WTC11 (cell line): ENCODE measurements around the gene CLIC5. TPM values are rescaled to one million over a fixed set of nuclear protein-coding genes. Genes with fewer than 3 reads are reported as not detected.

Experiments
- ATAC-seq: fragments of 200-7000 bp; cut with Tn5 transposase; 2 replicates; pipeline ENCODE4 v1.10.0; 2021; ENCODE audit warnings: mild to moderate bottlenecking, moderate library complexity
- CTCF ChIA-PET: fragments of 300-600 bp; sonication (Branson Sonifier 250); formaldehyde crosslinking; loops from one replicate; lab custom pipeline; 2021; ENCODE audit warnings: antibody characterized with exemption; lab: Charles Lee
- POLR2A ChIA-PET: fragments of 350-600 bp; sonication (Branson Sonifier 250); formaldehyde crosslinking; loops from one replicate; lab custom pipeline; 2021; ENCODE audit warnings: antibody characterized with exemption; lab: Charles Lee
- DNase-seq: peaks from one replicate; pipeline ENCODE4 v3.0.0; 2021; ENCODE audit warnings: low spot score
- H3K27ac Mint-ChIP-seq: 2 replicates; pipeline ENCODE4 v1.8.0; 2021; ENCODE audit warnings: mixed read lengths
- H3K27me3 Mint-ChIP-seq: 2 replicates; pipeline ENCODE4 v1.8.0; 2021; ENCODE audit warnings: low read depth, mild to moderate bottlenecking, moderate library complexity, mixed read lengths
- H3K36me3 Mint-ChIP-seq: 2 replicates; pipeline ENCODE4 v1.8.0; 2021; ENCODE audit warnings: mixed read lengths
- H3K4me1 Mint-ChIP-seq: 2 replicates; pipeline ENCODE4 v1.8.0; 2022; ENCODE audit warnings: mixed read lengths
- H3K4me3 Mint-ChIP-seq: 2 replicates; pipeline ENCODE4 v1.8.0; 2021; ENCODE audit warnings: mild to moderate bottlenecking, moderate library complexity, mixed read lengths
- H3K9me3 Mint-ChIP-seq: 2 replicates; pipeline ENCODE4 v1.8.0; 2021; ENCODE audit warnings: mixed read lengths
- CBFB ChIP-seq: sonication (generic); formaldehyde crosslinking; IDR thresholded peaks from 2 replicates; pipeline ENCODE4 v1.8.1; 2022; ENCODE audit warnings: mild to moderate bottlenecking, low read depth, missing genetic modification reagents
- CREB1 ChIP-seq: sonication (generic); formaldehyde crosslinking; IDR thresholded peaks from 2 replicates; pipeline ENCODE4 v1.8.0; 2023; ENCODE audit warnings: mild to moderate bottlenecking, missing genetic modification reagents
- FOXK1 ChIP-seq: sonication (generic); formaldehyde crosslinking; IDR thresholded peaks from 2 replicates; pipeline ENCODE4 v1.8.0; 2022; ENCODE audit warnings: mild to moderate bottlenecking, moderate library complexity, missing genetic modification reagents
- GRHL2 ChIP-seq: fragments of 250-450 bp; sonication (Bioruptor Pico); IDR thresholded peaks from 2 replicates; pipeline ENCODE4 v1.8.0; 2022; ENCODE audit warnings: mild to moderate bottlenecking, moderate library complexity; ENCODE audit not compliant: insufficient replicate concordance, severe bottlenecking
- GTF2I ChIP-seq: fragments of 250-450 bp; sonication (Bioruptor Pico); conservative IDR thresholded peaks from 2 replicates; pipeline ENCODE4 v1.4.0; 2021; ENCODE audit warnings: mild to moderate bottlenecking
- MYBL2 ChIP-seq: sonication (generic); formaldehyde crosslinking; IDR thresholded peaks from 2 replicates; pipeline ENCODE4 v1.8.1; 2023; ENCODE audit warnings: mild to moderate bottlenecking, moderate library complexity, missing genetic modification reagents
- NFATC4 ChIP-seq: fragments of 250-450 bp; sonication (Bioruptor Pico); IDR thresholded peaks from 2 replicates; pipeline ENCODE4 v1.9.0; 2021; ENCODE audit warnings: mild to moderate bottlenecking
- NFYB ChIP-seq: sonication (generic); formaldehyde crosslinking; conservative IDR thresholded peaks from 2 replicates; pipeline ENCODE4 v1.8.0; 2022; ENCODE audit warnings: low read depth, missing genetic modification reagents
- NR2C2 ChIP-seq: sonication (generic); formaldehyde crosslinking; IDR thresholded peaks from 2 replicates; pipeline ENCODE4 v1.8.0; 2022; ENCODE audit warnings: mild to moderate bottlenecking, missing genetic modification reagents
- ZNF121 ChIP-seq: sonication (generic); formaldehyde crosslinking; IDR thresholded peaks from 2 replicates; pipeline ENCODE4 v1.8.0; 2023; ENCODE audit warnings: missing genetic modification reagents
- total RNA-seq: library from RNA; stranded (reverse); gene quantifications from 3 replicates; pipeline ENCODE4 v1.2.3, GENCODE V29; 2021
- TF ChIP-seq, protein P1 (sequence below): sonication (generic); formaldehyde crosslinking; IDR thresholded peaks from 2 replicates; pipeline ENCODE4 v1.8.1; 2023; ENCODE audit warnings: mild to moderate bottlenecking, missing genetic modification reagents
- TF ChIP-seq, protein P2 (sequence below): sonication (generic); formaldehyde crosslinking; IDR thresholded peaks from 2 replicates; pipeline ENCODE4 v1.8.0; 2022; ENCODE audit warnings: missing genetic modification reagents
- TF ChIP-seq, protein P3 (sequence below): sonication (generic); formaldehyde crosslinking; IDR thresholded peaks from 2 replicates; pipeline ENCODE4 v1.8.1; 2022; ENCODE audit warnings: low read depth, mild to moderate bottlenecking, moderate library complexity, missing genetic modification reagents, borderline replicate concordance
- TF ChIP-seq, protein P4 (sequence below): sonication (generic); formaldehyde crosslinking; conservative IDR thresholded peaks from 2 replicates; pipeline ENCODE4 v1.8.1; 2022; ENCODE audit warnings: mild to moderate bottlenecking, missing genetic modification reagents
- TF ChIP-seq, protein P5 (sequence below): sonication (generic); formaldehyde crosslinking; IDR thresholded peaks from 2 replicates; pipeline ENCODE4 v1.8.0; 2022; ENCODE audit warnings: mild to moderate bottlenecking, missing genetic modification reagents
- TF ChIP-seq, protein P6 (sequence below): fragments of 250-450 bp; sonication (Bioruptor Pico); IDR thresholded peaks from 2 replicates; pipeline ENCODE4 v1.9.0; 2021; ENCODE audit warnings: mild to moderate bottlenecking, borderline replicate concordance
- TF ChIP-seq, protein P7 (sequence below): sonication (generic); formaldehyde crosslinking; IDR thresholded peaks from 2 replicates; pipeline ENCODE4 v1.8.1; 2022; ENCODE audit warnings: low read depth, missing genetic modification reagents, borderline replicate concordance
- TF ChIP-seq, protein P8 (sequence below): fragments of 250-450 bp; sonication (Bioruptor Pico); IDR thresholded peaks from 2 replicates; pipeline ENCODE4 v2.1.2; 2022; ENCODE audit warnings: mild to moderate bottlenecking, moderate library complexity
- TF ChIP-seq, protein P9 (sequence below): sonication (generic); formaldehyde crosslinking; IDR thresholded peaks from 2 replicates; pipeline ENCODE4 v1.8.1; 2023; ENCODE audit warnings: mild to moderate bottlenecking, missing genetic modification reagents, moderate library complexity

The CLIC5 gene
- total RNA-seq, 1 experiment from 2014 or later: 0.22 TPM

DNA sequence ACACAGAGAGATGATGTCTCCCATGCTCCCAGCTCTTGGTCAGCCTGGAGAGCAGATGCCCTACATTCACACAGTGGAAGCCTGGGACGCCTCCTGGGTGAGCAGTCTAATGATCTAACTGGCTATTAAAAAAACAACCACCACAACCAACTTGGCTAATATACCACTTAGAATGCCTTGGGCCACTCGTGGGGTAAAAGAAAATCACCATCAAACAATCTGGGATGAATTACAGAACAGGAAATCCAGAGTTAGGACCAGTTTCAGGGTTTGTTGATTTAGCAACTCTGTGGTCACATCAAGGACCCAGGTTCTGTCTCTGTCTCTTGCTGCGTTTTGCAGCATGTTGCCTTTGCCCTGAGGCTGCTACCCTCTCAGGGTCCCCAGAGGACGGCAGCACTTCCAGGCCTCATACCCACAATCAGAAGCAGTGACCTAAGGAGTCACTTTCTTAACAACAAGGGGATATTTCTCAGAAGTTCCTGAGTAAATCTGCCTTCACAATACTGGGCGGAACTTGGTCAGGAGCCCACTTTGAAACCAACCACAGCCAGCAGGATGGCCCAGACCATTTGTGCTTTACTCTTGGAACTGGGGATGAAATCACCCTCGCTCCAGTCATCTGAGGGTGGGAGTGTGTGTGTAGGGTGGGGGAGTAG, 118.7 kb downstream of the CLIC5 start:
- POLR2A ChIA-PET: no interaction called here
- DNase-seq (no peak), ATAC-seq (no peak)
- TF ChIP-seq CREB1 (CRISPR knock-in tag) (no peak), GRHL2 (no peak), MYBL2 (CRISPR knock-in tag) (no peak), GTF2I (no peak), NFATC4 (CRISPR knock-in tag) (no peak), CBFB (CRISPR knock-in tag) (no peak), NFYB (CRISPR knock-in tag) (no peak), ZNF121 (CRISPR knock-in tag) (no peak), FOXK1 (no peak), NR2C2 (CRISPR knock-in tag) (no peak)
- TF ChIP-seq, protein P1, sequence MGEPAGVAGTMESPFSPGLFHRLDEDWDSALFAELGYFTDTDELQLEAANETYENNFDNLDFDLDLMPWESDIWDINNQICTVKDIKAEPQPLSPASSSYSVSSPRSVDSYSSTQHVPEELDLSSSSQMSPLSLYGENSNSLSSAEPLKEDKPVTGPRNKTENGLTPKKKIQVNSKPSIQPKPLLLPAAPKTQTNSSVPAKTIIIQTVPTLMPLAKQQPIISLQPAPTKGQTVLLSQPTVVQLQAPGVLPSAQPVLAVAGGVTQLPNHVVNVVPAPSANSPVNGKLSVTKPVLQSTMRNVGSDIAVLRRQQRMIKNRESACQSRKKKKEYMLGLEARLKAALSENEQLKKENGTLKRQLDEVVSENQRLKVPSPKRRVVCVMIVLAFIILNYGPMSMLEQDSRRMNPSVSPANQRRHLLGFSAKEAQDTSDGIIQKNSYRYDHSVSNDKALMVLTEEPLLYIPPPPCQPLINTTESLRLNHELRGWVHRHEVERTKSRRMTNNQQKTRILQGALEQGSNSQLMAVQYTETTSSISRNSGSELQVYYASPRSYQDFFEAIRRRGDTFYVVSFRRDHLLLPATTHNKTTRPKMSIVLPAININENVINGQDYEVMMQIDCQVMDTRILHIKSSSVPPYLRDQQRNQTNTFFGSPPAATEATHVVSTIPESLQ (CRISPR knock-in tag): no peak
- TF ChIP-seq, protein P2, sequence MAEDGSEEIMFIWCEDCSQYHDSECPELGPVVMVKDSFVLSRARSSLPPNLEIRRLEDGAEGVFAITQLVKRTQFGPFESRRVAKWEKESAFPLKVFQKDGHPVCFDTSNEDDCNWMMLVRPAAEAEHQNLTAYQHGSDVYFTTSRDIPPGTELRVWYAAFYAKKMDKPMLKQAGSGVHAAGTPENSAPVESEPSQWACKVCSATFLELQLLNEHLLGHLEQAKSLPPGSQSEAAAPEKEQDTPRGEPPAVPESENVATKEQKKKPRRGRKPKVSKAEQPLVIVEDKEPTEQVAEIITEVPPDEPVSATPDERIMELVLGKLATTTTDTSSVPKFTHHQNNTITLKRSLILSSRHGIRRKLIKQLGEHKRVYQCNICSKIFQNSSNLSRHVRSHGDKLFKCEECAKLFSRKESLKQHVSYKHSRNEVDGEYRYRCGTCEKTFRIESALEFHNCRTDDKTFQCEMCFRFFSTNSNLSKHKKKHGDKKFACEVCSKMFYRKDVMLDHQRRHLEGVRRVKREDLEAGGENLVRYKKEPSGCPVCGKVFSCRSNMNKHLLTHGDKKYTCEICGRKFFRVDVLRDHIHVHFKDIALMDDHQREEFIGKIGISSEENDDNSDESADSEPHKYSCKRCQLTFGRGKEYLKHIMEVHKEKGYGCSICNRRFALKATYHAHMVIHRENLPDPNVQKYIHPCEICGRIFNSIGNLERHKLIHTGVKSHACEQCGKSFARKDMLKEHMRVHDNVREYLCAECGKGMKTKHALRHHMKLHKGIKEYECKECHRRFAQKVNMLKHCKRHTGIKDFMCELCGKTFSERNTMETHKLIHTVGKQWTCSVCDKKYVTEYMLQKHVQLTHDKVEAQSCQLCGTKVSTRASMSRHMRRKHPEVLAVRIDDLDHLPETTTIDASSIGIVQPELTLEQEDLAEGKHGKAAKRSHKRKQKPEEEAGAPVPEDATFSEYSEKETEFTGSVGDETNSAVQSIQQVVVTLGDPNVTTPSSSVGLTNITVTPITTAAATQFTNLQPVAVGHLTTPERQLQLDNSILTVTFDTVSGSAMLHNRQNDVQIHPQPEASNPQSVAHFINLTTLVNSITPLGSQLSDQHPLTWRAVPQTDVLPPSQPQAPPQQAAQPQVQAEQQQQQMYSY (CRISPR knock-in tag): no peak
- TF ChIP-seq, protein P3, sequence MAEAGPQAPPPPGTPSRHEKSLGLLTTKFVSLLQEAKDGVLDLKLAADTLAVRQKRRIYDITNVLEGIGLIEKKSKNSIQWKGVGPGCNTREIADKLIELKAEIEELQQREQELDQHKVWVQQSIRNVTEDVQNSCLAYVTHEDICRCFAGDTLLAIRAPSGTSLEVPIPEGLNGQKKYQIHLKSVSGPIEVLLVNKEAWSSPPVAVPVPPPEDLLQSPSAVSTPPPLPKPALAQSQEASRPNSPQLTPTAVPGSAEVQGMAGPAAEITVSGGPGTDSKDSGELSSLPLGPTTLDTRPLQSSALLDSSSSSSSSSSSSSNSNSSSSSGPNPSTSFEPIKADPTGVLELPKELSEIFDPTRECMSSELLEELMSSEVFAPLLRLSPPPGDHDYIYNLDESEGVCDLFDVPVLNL (CRISPR knock-in tag): no peak
- TF ChIP-seq, protein P4, sequence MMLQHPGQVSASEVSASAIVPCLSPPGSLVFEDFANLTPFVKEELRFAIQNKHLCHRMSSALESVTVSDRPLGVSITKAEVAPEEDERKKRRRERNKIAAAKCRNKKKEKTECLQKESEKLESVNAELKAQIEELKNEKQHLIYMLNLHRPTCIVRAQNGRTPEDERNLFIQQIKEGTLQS: no peak
- TF ChIP-seq, protein P5, sequence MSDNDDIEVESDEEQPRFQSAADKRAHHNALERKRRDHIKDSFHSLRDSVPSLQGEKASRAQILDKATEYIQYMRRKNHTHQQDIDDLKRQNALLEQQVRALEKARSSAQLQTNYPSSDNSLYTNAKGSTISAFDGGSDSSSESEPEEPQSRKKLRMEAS (CRISPR knock-in tag): no peak
- TF ChIP-seq, protein P6, sequence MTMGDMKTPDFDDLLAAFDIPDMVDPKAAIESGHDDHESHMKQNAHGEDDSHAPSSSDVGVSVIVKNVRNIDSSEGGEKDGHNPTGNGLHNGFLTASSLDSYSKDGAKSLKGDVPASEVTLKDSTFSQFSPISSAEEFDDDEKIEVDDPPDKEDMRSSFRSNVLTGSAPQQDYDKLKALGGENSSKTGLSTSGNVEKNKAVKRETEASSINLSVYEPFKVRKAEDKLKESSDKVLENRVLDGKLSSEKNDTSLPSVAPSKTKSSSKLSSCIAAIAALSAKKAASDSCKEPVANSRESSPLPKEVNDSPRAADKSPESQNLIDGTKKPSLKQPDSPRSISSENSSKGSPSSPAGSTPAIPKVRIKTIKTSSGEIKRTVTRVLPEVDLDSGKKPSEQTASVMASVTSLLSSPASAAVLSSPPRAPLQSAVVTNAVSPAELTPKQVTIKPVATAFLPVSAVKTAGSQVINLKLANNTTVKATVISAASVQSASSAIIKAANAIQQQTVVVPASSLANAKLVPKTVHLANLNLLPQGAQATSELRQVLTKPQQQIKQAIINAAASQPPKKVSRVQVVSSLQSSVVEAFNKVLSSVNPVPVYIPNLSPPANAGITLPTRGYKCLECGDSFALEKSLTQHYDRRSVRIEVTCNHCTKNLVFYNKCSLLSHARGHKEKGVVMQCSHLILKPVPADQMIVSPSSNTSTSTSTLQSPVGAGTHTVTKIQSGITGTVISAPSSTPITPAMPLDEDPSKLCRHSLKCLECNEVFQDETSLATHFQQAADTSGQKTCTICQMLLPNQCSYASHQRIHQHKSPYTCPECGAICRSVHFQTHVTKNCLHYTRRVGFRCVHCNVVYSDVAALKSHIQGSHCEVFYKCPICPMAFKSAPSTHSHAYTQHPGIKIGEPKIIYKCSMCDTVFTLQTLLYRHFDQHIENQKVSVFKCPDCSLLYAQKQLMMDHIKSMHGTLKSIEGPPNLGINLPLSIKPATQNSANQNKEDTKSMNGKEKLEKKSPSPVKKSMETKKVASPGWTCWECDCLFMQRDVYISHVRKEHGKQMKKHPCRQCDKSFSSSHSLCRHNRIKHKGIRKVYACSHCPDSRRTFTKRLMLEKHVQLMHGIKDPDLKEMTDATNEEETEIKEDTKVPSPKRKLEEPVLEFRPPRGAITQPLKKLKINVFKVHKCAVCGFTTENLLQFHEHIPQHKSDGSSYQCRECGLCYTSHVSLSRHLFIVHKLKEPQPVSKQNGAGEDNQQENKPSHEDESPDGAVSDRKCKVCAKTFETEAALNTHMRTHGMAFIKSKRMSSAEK (CRISPR knock-in tag): no peak
- TF ChIP-seq, protein P7, sequence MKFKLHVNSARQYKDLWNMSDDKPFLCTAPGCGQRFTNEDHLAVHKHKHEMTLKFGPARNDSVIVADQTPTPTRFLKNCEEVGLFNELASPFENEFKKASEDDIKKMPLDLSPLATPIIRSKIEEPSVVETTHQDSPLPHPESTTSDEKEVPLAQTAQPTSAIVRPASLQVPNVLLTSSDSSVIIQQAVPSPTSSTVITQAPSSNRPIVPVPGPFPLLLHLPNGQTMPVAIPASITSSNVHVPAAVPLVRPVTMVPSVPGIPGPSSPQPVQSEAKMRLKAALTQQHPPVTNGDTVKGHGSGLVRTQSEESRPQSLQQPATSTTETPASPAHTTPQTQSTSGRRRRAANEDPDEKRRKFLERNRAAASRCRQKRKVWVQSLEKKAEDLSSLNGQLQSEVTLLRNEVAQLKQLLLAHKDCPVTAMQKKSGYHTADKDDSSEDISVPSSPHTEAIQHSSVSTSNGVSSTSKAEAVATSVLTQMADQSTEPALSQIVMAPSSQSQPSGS (CRISPR knock-in tag): no peak
- TF ChIP-seq, protein P8, sequence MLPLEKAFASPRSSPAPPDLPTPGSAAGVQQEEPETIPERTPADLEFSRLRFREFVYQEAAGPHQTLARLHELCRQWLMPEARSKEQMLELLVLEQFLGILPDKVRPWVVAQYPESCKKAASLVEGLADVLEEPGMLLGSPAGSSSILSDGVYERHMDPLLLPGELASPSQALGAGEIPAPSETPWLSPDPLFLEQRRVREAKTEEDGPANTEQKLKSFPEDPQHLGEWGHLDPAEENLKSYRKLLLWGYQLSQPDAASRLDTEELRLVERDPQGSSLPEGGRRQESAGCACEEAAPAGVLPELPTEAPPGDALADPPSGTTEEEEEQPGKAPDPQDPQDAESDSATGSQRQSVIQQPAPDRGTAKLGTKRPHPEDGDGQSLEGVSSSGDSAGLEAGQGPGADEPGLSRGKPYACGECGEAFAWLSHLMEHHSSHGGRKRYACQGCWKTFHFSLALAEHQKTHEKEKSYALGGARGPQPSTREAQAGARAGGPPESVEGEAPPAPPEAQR: no peak
- TF ChIP-seq, protein P9, sequence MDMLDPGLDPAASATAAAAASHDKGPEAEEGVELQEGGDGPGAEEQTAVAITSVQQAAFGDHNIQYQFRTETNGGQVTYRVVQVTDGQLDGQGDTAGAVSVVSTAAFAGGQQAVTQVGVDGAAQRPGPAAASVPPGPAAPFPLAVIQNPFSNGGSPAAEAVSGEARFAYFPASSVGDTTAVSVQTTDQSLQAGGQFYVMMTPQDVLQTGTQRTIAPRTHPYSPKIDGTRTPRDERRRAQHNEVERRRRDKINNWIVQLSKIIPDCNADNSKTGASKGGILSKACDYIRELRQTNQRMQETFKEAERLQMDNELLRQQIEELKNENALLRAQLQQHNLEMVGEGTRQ: no peak
- Mint-ChIP-seq H3K36me3 (no peaks in the 10 kb centered on the region), H3K27me3 (peaks cover 7% of the 10 kb centered on the region), H3K9me3 (no peaks in the 10 kb centered on the region), H3K4me1 (peaks cover 40% of the 10 kb centered on the region), H3K4me3 (no peak overlapping the region), H3K27ac (no peak overlapping the region)
- CTCF ChIA-PET: no interaction called here
